Calu3 (cell line): ENCODE results near the gene EIF5AL1. TPM values are rescaled to one million over a fixed set of nuclear protein-coding genes. Genes with fewer than 3 reads are reported as not detected.
"Not testable (repeated sequence)": the region's sequence is repeated elsewhere in the genome, so short reads cannot be mapped to it uniquely, and the experiment has no call there.

ENCODE experiments used
- BruUV-seq: library from RNA; stranded (reverse); fragments of 400-500 nt; replicated peaks from 2 replicates; lab custom pipeline; 2021; lab: Mats Ljungman, UMichigan
- CTCF ChIA-PET: fragments of 300-600 bp; sonication (Branson Sonifier 250); formaldehyde crosslinking; loops from one replicate; lab custom pipeline; 2022; ENCODE audit warnings: antibody characterized with exemption; lab: Charles Lee
- DNase-seq: peaks from one replicate; pipeline ENCODE4 v3.0.0; 2022
- H3K27ac Mint-ChIP-seq: one replicate; pipeline ENCODE4 v1.8.0; 2022; ENCODE audit warnings: mixed read lengths; ENCODE audit not compliant: unreplicated experiment
- H3K27me3 Mint-ChIP-seq: one replicate; pipeline ENCODE4 v1.8.0; 2022; ENCODE audit warnings: mixed read lengths; ENCODE audit not compliant: unreplicated experiment
- H3K36me3 Mint-ChIP-seq: one replicate; pipeline ENCODE4 v1.8.0; 2022; ENCODE audit warnings: mild to moderate bottlenecking, moderate library complexity, mixed read lengths; ENCODE audit not compliant: insufficient read depth, unreplicated experiment
- H3K4me1 Mint-ChIP-seq: one replicate; pipeline ENCODE4 v1.8.0; 2022; ENCODE audit warnings: mild to moderate bottlenecking, low read depth, mixed read lengths; ENCODE audit not compliant: unreplicated experiment
- H3K4me3 Mint-ChIP-seq: one replicate; pipeline ENCODE4 v1.8.0; 2022; ENCODE audit warnings: mild to moderate bottlenecking, low read depth, moderate library complexity, mixed read lengths; ENCODE audit not compliant: unreplicated experiment
- H3K9me3 Mint-ChIP-seq: one replicate; pipeline ENCODE4 v1.8.0; 2022; ENCODE audit warnings: low read depth, mixed read lengths; ENCODE audit not compliant: unreplicated experiment
- intact Hi-C: fragments of 100-400 bp; cut with micrococcal nuclease; formaldehyde crosslinking; loops from one replicate; pipeline ENCODE4 v1.10.0; 2022; ENCODE audit not compliant: unreplicated experiment
- total RNA-seq: library from RNA; stranded (reverse); gene quantifications from 2 replicates; pipeline ENCODE4 v1.2.3, GENCODE V29; 2022
- TF ChIP-seq, protein P1 (sequence below): fragments of 200-600 bp; IDR thresholded peaks from one replicate; pipeline ENCODE4 v1.8.0; 2022; ENCODE audit warnings: antibody characterized with exemption; ENCODE audit not compliant: unreplicated experiment

Gene EIF5AL1
- total RNA-seq, 1 experiment from 2014 or later: 0.19 TPM

DNA sequence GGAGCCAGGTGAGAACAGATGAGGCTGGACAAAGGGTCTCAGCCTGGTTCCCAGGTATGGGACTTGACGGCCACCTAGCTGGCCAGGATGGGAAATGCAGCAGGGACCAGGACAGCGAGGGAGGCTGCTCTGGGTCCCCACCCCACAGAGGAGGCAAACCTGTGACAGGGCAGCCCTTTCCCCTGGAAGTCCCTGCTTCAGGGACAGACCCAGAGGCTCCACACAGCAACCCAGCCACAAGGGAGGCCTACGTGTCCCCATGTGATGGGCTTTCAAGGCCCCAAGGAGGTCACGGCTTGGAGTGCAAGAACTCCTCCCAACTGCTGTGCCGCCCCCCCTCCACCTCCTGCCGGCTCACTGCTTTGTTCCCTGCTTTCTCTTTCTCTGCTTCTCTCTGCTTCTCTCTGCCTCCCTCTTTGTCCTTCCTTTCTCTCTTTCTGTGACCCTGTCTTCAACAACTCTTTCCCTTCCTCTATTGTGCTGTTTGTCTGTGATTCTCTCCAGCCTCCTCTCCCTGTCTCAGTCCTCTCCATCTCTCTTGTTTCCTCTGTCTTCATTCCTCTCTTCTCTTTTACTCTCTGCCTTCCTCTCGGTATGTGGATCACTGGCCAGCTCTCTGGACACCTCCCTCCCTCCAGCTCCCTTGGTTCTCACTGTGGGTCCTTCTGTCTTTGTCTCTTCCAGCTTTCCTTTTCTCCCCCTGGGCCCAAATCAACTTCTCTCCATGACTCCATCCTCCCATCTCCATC, 9.6 kb upstream of the EIF5AL1 start:
- Mint-ChIP-seq H3K27ac (no peak overlapping the region), H3K36me3 (no peaks in the 10 kb centered on the region), H3K4me3 (no peak overlapping the region), H3K27me3 (peaks cover 77% of the 10 kb centered on the region), H3K4me1 (peaks cover 6% of the 10 kb centered on the region), H3K9me3 (no peaks in the 10 kb centered on the region)
- DNase-seq: peak; percentile 65
- BruUV-seq: no TSS peak
- CTCF ChIA-PET: interaction anchor here (1.0 to 2.8 kb wide), 3 partner anchors 15 to 128 kb away, joined by 3 to 17 read pairs (median 4); partner anchors contain the start of gene ZCCHC24
- intact Hi-C loops: loop anchor here (2.0 kb wide), 1 partner anchor 128 kb away; no protein-coding TSS in a partner anchor
- TF ChIP-seq, protein P1, sequence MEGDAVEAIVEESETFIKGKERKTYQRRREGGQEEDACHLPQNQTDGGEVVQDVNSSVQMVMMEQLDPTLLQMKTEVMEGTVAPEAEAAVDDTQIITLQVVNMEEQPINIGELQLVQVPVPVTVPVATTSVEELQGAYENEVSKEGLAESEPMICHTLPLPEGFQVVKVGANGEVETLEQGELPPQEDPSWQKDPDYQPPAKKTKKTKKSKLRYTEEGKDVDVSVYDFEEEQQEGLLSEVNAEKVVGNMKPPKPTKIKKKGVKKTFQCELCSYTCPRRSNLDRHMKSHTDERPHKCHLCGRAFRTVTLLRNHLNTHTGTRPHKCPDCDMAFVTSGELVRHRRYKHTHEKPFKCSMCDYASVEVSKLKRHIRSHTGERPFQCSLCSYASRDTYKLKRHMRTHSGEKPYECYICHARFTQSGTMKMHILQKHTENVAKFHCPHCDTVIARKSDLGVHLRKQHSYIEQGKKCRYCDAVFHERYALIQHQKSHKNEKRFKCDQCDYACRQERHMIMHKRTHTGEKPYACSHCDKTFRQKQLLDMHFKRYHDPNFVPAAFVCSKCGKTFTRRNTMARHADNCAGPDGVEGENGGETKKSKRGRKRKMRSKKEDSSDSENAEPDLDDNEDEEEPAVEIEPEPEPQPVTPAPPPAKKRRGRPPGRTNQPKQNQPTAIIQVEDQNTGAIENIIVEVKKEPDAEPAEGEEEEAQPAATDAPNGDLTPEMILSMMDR: peak; percentile 75

DNA sequence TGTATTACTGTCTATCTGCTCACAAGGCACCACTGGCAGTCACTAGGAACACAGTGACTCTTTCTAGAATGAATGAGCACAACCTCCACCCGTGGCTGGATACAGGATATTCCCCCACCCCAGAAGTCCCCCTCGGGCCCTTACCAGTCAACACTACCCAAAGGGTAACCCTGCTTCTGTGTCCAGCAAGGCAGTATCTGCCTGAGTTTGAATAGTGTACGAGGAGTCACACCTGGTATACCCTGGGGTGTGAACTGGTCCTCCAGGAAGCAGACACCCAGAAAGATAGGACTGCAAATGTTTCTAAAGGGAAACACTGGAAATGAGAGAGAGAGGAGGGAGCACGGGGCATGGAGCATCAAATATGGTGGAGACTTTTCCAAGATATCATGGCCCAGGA, 8.5 kb upstream of the EIF5AL1 start:
- intact Hi-C loops: loop anchor here (2.0 kb wide), 1 partner anchor 129 kb away; no protein-coding TSS in a partner anchor
- CTCF ChIA-PET, H3K4me1 Mint-ChIP-seq, H3K4me3 Mint-ChIP-seq, H3K27ac Mint-ChIP-seq, H3K36me3 Mint-ChIP-seq, DNase-seq, BruUV-seq, H3K9me3 Mint-ChIP-seq: not testable (repeated sequence)
- peaks cover 76% of the 10 kb centered on the region for H3K27me3 Mint-ChIP-seq

DNA sequence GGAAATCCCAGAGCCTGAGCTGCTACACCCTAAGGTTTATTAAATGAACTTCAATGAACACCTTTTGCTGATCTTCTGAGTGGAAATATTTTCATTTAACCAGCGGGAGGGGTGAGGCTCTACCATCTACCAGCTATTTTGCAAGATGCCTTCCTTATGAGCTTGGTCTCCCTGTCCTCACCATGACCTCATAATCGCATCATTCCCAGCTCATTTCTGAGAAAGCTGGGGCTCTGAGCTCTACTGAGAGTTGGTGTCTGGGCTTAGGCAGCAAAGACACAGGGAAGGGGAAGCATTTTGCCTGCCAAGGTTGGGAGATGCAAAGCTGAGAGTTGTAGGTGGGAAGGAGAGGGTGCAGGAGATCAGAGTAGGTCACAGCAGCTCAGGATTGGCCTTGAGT, 7.8 kb upstream of the EIF5AL1 start:
- DNase-seq, H3K9me3 Mint-ChIP-seq, CTCF ChIA-PET, intact Hi-C loops, BruUV-seq, H3K36me3 Mint-ChIP-seq, H3K4me3 Mint-ChIP-seq, H3K4me1 Mint-ChIP-seq, H3K27ac Mint-ChIP-seq: not testable (repeated sequence)
- peaks cover 69% of the 10 kb centered on the region for H3K27me3 Mint-ChIP-seq

DNA sequence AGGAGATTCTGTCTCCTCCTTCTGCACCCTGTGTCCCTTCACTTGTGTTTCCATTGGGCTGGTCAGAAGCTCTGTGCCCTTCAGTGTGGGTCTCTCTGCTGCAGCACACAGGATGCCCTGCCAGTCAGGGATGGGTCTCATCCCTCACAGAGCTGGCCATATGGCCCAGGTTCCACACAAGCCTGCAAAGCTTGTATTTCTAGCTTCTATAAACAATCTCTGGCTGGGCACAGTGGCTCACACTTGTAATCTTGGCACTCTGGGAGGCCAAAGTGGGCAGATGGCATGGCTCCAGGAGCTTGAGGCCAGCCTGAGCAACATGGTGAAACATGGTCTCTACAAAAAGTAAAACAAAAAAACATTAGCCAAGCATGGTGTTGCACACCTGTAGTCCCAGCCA, 7.0 kb upstream of the EIF5AL1 start:
- peaks cover 69% of the 10 kb centered on the region for H3K27me3 Mint-ChIP-seq
- H3K27ac Mint-ChIP-seq, H3K36me3 Mint-ChIP-seq, H3K9me3 Mint-ChIP-seq, BruUV-seq, H3K4me3 Mint-ChIP-seq, intact Hi-C loops, CTCF ChIA-PET, DNase-seq, H3K4me1 Mint-ChIP-seq: not testable (repeated sequence)

DNA sequence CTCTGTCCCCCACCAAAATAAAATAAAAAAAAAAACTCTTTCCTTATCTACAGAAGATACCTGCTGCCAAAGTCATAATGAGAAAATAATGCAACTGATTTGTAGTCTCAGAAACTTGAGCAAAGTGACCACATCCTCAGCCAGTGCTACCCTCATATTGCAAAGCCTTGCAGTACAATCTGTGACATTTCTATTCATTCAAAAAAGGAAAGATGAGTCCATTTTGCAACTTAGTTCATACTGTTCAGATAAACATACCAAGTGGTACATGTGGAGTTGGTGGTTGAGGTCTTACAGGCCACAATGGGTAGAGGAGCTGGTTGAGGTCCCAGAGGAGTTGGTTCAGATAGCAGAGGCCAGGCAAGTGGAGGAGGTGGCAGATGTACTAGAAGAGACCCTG, 6.5 kb upstream of the EIF5AL1 start:
- no TSS peak for BruUV-seq
- Mint-ChIP-seq H3K27me3 (peaks cover 68% of the 10 kb centered on the region), H3K4me1 (peaks cover 6% of the 10 kb centered on the region), H3K27ac (no peak overlapping the region), H3K36me3 (no peaks in the 10 kb centered on the region), H3K4me3 (no peak overlapping the region), H3K9me3 (no peaks in the 10 kb centered on the region)
- intact Hi-C loops: no loop called here
- no peak for DNase-seq
- CTCF ChIA-PET: no interaction called here
- TF ChIP-seq, protein P1: no peak
